Transverse colon (tissue), 4 donors: Measurements from ENCODE around the gene ACBD3. TPM values are rescaled to one million over a fixed set of nuclear protein-coding genes. Genes with fewer than 3 reads are reported as not detected.

ENCODE experiments used
- DNase-seq: peaks from one replicate; pipeline ENCODE4 v3.0.0-alpha.2; 2019
- H3K27ac ChIP-seq, 4 donors: fragments of 200-600 bp; sonication (generic); 2 replicates each; pipeline ENCODE4 v1.5.1; 2016 to 2018; ENCODE audit warnings: inconsistent platforms in 4 of 4
- H3K27me3 ChIP-seq: fragments of 200-600 bp; sonication (generic); 2 replicates; pipeline ENCODE4 v1.5.1; 2017; ENCODE audit warnings: inconsistent platforms
- H3K36me3 ChIP-seq, 4 donors: fragments of 200-600 bp; sonication (generic); 2 replicates each; pipeline ENCODE4 v1.5.1; 2017 to 2019; ENCODE audit warnings: inconsistent platforms in 4 of 4
- H3K4me1 ChIP-seq, 4 donors: fragments of 200-600 bp; sonication (generic); 2 replicates each; pipeline ENCODE4 v1.5.1; 2017 to 2020; ENCODE audit warnings: inconsistent platforms in 4 of 4
- H3K4me3 ChIP-seq, 4 donors: fragments of 200-600 bp; sonication (generic); 1 replicate in 1 of 4; 2 replicates in 3 of 4; pipeline versions ENCODE4 v1.5.1 to v1.6.1; 2017 to 2019; ENCODE audit warnings: inconsistent platforms in 4 of 4
- H3K9me3 ChIP-seq, 2 donors: fragments of 200-600 bp; sonication (generic); 2 replicates each; pipeline ENCODE4 v1.5.1; 2017 to 2019; ENCODE audit warnings: inconsistent platforms in 2 of 2
- CTCF ChIP-seq, 5 experiments: fragments of 200-600 bp in 3 of 5; fragments of 450-650 bp in 2 of 5; sonication (generic) in 3 of 5; IDR thresholded peaks; 1 replicate in 2 of 5; 2 replicates in 3 of 5; pipeline ENCODE4 v1.5.1; 2016 to 2017; ENCODE audit warnings: antibody characterized with exemption in 5 of 5, inconsistent platforms in 3 of 5, mild to moderate bottlenecking in 2 of 5, moderate library complexity in 1 of 5
- EP300 ChIP-seq: sonication (generic); formaldehyde crosslinking; IDR thresholded peaks from one replicate; pipeline ENCODE4 v1.6.1; 2017; ENCODE audit warnings: antibody characterized with exemption, low read depth
- POLR2A ChIP-seq: fragments of 450-650 bp; IDR thresholded peaks from one replicate; pipeline ENCODE4 v1.6.1; 2016; ENCODE audit warnings: antibody characterized with exemption, mild to moderate bottlenecking, moderate library complexity
- POLR2AphosphoS5 ChIP-seq, 3 donors: sonication (generic); formaldehyde crosslinking; IDR thresholded peaks; one replicate each; pipeline ENCODE4 v1.6.1; 2016; ENCODE audit warnings: antibody characterized with exemption in 3 of 3
- WGBS, 2 donors: methylation state at CpG; one replicate each; pipeline ENCODE4 v1.1.5; 2018; ENCODE audit warnings: low coverage in 1 of 2; 5-methylcytosine and 5-hydroxymethylcytosine counted together
- in situ Hi-C, 4 donors: fragments of 200-750 bp; cut with MboI; loops; one replicate each; pipeline versions ENCODE4 v1.15.0 to v1.15.1; 2017; ENCODE audit warnings: low sequenced_read_pairs in 3 of 4, low pct_ligation_motif_present in 1 of 4, low pct_unique_long_range_greater_than_20kb in 1 of 4
- intact Hi-C: fragments of 100-400 bp; cut with DNase I; formaldehyde crosslinking; loops from one replicate; pipeline ENCODE4 v1.15.1; 2023; ENCODE audit warnings: low total_unique reads
- total RNA-seq, 4 donors: library from RNA; depleted of rRNA; stranded (reverse); fragments of >200 nt; gene quantifications; one replicate each; pipeline ENCODE4 v1.1.0, GENCODE V29; 2016

Gene ACBD3
- total RNA-seq, 4 donors from 2014 or later, result 19.3 to 44.6 (median 30.7) TPM

- WGBS, 2 donors, result 78 to 93% methylated on average over 4 to 10 of the region's 10 CpGs
- Histone ChIP-seq H3K36me3 (no peaks in the 10 kb centered on the region), H3K27me3 (peaks cover 2% of the 10 kb centered on the region), H3K4me3 (no peak overlapping the region), H3K9me3 (no peaks in the 10 kb centered on the region), H3K27ac (no peak overlapping the region), H3K4me1 (no peaks in the 10 kb centered on the region)
- intact Hi-C loops (no loop called here), in situ Hi-C loops (loop anchor here in 1 of 4 donors (25.0 kb wide), 1 partner anchor 120 kb away; no protein-coding TSS in a partner anchor)
- TF ChIP-seq CTCF (IDR thresholded peaks at IDR 0.05) (no peak), EP300 (no peak), POLR2AphosphoS5 (IDR thresholded peaks at IDR 0.05) (no peak), POLR2A (no peak)
- no peak for DNase-seq
Observed at GRCh38 chr1:226217273-226217672, 30.7 kb upstream of the ACBD3 start.

DNA sequence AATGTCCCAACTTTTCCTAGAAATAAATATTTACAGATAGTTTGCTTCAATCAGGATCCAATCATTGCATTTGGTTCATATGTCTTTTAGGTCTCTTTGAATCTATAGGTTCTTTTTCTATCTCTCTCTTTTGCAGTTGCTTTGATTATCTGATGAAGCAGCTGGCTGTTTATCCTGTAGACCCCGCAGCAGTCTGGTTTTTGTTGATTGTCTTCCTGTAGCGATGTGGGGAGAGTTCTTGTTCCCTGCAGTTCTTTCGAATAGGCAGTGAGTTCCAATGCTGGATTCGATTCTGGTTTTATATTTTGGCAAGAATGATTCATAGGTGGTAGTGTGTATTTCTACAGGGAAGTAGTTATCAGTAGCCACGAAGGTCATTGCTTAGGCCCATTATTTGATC is 29.5 kb upstream of the ACBD3 start:
- Histone ChIP-seq H3K4me3 (no peak overlapping the region), H3K36me3 (no peaks in the 10 kb centered on the region), H3K27ac (no peak overlapping the region), H3K9me3 (no peaks in the 10 kb centered on the region), H3K27me3 (no peaks in the 10 kb centered on the region), H3K4me1 (no peaks in the 10 kb centered on the region)
- DNase-seq, result no peak
- TF ChIP-seq CTCF (IDR thresholded peaks at IDR 0.05), result no peak
- TF ChIP-seq POLR2AphosphoS5 (IDR thresholded peaks at IDR 0.05), result no peak
- no peak for TF ChIP-seq POLR2A
- no peak for TF ChIP-seq EP300
- intact Hi-C loops (no loop called here), in situ Hi-C loops (loop anchor here in 1 of 4 donors (25.0 kb wide), 1 partner anchor 121 kb away; no protein-coding TSS in a partner anchor)
- WGBS, 2 donors, result 55% methylated on average over 5 of the region's 5 CpGs; no CpG with 5 or more reads in 1 of the 2 donors

DNA sequence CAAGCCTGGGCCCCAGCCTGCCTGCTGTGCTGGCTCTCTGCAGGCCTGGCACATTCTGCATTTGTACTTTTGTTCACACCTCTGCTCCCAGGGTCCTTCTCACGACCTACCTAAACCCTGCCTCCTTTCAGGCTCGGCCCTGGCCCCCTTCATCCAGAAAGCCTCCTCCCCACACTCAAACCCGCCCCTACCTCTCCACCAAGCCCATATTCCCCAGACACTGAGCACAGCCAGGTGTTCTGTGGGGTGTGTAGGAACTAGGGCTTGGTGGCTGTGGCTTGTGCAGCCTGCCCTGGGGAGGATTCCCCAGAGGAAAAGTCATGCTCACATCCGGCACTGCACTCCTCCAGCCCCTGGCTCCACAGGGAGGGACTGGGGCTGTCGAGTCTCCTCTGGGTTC is 28.7 kb upstream of the ACBD3 start:
- in situ Hi-C loops, result loop anchor here in 1 of 4 donors (25.0 kb wide), 1 partner anchor 122 kb away; no protein-coding TSS in a partner anchor
- Histone ChIP-seq H3K4me3 (no peak overlapping the region), H3K27me3 (no peaks in the 10 kb centered on the region), H3K27ac (no peak overlapping the region), H3K9me3 (no peaks in the 10 kb centered on the region), H3K4me1 (no peaks in the 10 kb centered on the region), H3K36me3 (no peaks in the 10 kb centered on the region)
- TF ChIP-seq EP300 (no peak), CTCF (IDR thresholded peaks at IDR 0.05) (no peak), POLR2AphosphoS5 (IDR thresholded peaks at IDR 0.05) (no peak), POLR2A (no peak)
- WGBS, 2 donors, result 79% methylated on average over 5 of the region's 5 CpGs; no CpG with 5 or more reads in 1 of the 2 donors
- intact Hi-C loops, result no loop called here
- DNase-seq, result no peak

GRCh38 chr1:226212545-226212944 is 26.0 kb upstream of the ACBD3 start:
- H3K4me3 ChIP-seq, result no peak overlapping the region
- no peaks in the 10 kb centered on the region for H3K4me1 ChIP-seq
- intact Hi-C loops (no loop called here), in situ Hi-C loops (loop anchor here in 1 of 4 donors (25.0 kb wide), 1 partner anchor 125 kb away; no protein-coding TSS in a partner anchor)
- no peaks in the 10 kb centered on the region for H3K36me3 ChIP-seq
- no peaks in the 10 kb centered on the region for H3K27me3 ChIP-seq
- no peak overlapping the region for H3K27ac ChIP-seq
- TF ChIP-seq POLR2A (no peak), POLR2AphosphoS5 (IDR thresholded peaks at IDR 0.05) (no peak), EP300 (no peak)
- no peak for DNase-seq
- no peaks in the 10 kb centered on the region for H3K9me3 ChIP-seq
- WGBS, 2 donors, result 88% methylated on average over 8 of the region's 8 CpGs; no CpG with 5 or more reads in 1 of the 2 donors
